ENCODE data around the gene CADPS.

- no peak for TF ChIP-seq POLR2A (IDR thresholded peaks at IDR 0.05)
- no peak for TF ChIP-seq CTCF (IDR thresholded peaks at IDR 0.05 in 8 of 11, conservative IDR thresholded peaks at IDR 0.05 in 3 of 11)
Measured at GRCh38 chr3:62624185-62624584, 251.0 kb downstream of the CADPS start.
